GM23338 (cell line): ENCODE measurements around the gene UNC5B. TPM values are rescaled to one million over a fixed set of nuclear protein-coding genes. Genes with fewer than 3 reads are reported as not detected.

Experiments
- ATAC-seq: fragments of 200-7000 bp; cut with Tn5 transposase; 3 replicates; pipeline ENCODE4 v1.9.1; 2020
- DNase-seq: peaks from one replicate; pipeline ENCODE4 v3.0.0-alpha.2; 2015; ENCODE audit warnings: low spot score
- H2AFZ ChIP-seq: fragments of 200-600 bp; sonication (generic); 2 replicates; pipeline ENCODE4 v1.8.0; 2016; ENCODE audit warnings: antibody characterized with exemption, mild to moderate bottlenecking, moderate library complexity
- H3F3A ChIP-seq: fragments of 200-600 bp; sonication (generic); replicated peaks from 2 replicates; pipeline ENCODE4 v1.8.0; 2017; ENCODE audit warnings: antibody characterized with exemption, mixed run types, low read depth
- H3K27ac ChIP-seq: fragments of 200-600 bp; sonication (generic); 2 replicates; pipeline ENCODE4 v1.6.1; 2016; ENCODE audit warnings: low read depth
- H3K27me3 ChIP-seq: fragments of 200-600 bp; sonication (generic); 2 replicates; pipeline ENCODE4 v1.8.0; 2016; ENCODE audit warnings: mild to moderate bottlenecking, mixed run types, moderate library complexity; ENCODE audit not compliant: insufficient read depth
- H3K36me3 ChIP-seq: fragments of 200-600 bp; sonication (generic); 2 replicates; pipeline ENCODE4 v1.8.0; 2016; ENCODE audit warnings: mild to moderate bottlenecking; ENCODE audit not compliant: insufficient read depth
- H3K4me1 ChIP-seq: fragments of 200-600 bp; sonication (generic); 2 replicates; pipeline ENCODE4 v1.8.0; 2016; ENCODE audit warnings: mild to moderate bottlenecking, moderate library complexity; ENCODE audit not compliant: insufficient read depth
- H3K4me2 ChIP-seq: fragments of 200-600 bp; sonication (generic); 2 replicates; pipeline ENCODE4 v1.7.1; 2017; ENCODE audit warnings: mixed run types
- H3K4me3 ChIP-seq: fragments of 200-600 bp; sonication (generic); 2 replicates; pipeline ENCODE4 v1.6.1; 2016; ENCODE audit warnings: mixed run types
- H3K79me2 ChIP-seq: fragments of 200-600 bp; sonication (generic); replicated peaks from 2 replicates; pipeline ENCODE4 v1.8.0; 2017; ENCODE audit warnings: mild to moderate bottlenecking; ENCODE audit not compliant: insufficient read depth
- H3K9me2 ChIP-seq: fragments of 200-600 bp; sonication (generic); 2 replicates; pipeline ENCODE4 v1.8.0; 2017; ENCODE audit not compliant: insufficient read depth
- H4K20me1 ChIP-seq: fragments of 200-600 bp; sonication (generic); replicated peaks from 2 replicates; pipeline ENCODE4 v1.8.0; 2017; ENCODE audit warnings: mild to moderate bottlenecking; ENCODE audit not compliant: insufficient read depth
- H3K27ac Mint-ChIP-seq: 2 replicates; pipeline ENCODE4 v1.8.0; 2020; ENCODE audit warnings: inconsistent platforms, mild to moderate bottlenecking, moderate library complexity, mixed read lengths
- H3K27me3 Mint-ChIP-seq: 3 replicates; pipeline ENCODE4 v1.8.0; 2022; ENCODE audit warnings: low read depth, mild to moderate bottlenecking, moderate library complexity, mixed read lengths, inconsistent platforms; ENCODE audit not compliant: insufficient read depth, poor library complexity
- H3K36me3 Mint-ChIP-seq: 3 replicates; pipeline ENCODE4 v1.8.0; 2021; ENCODE audit warnings: low read depth, mild to moderate bottlenecking, inconsistent platforms, moderate library complexity, mixed read lengths
- H3K4me1 Mint-ChIP-seq: 3 replicates; pipeline ENCODE4 v1.8.0; 2020; ENCODE audit warnings: mild to moderate bottlenecking, inconsistent platforms, mixed read lengths
- H3K4me3 Mint-ChIP-seq: 3 replicates; pipeline ENCODE4 v1.8.0; 2021; ENCODE audit warnings: moderate library complexity, mild to moderate bottlenecking, inconsistent platforms, mixed read lengths
- H3K9me3 Mint-ChIP-seq: 3 replicates; pipeline ENCODE4 v1.8.0; 2020; ENCODE audit warnings: moderate library complexity, mild to moderate bottlenecking, inconsistent platforms, mixed read lengths
- CREB1 ChIP-seq: fragments of 250-450 bp; sonication (Bioruptor Pico); IDR thresholded peaks from 2 replicates; pipeline ENCODE4 v1.5.0; 2020; ENCODE audit warnings: low read depth, mild to moderate bottlenecking, moderate library complexity
- CTCF ChIP-seq, 2 experiments: fragments of 200-600 bp in 1 of 2; sonication (generic) in 1 of 2; conservative IDR thresholded peaks; 2 replicates each; pipeline versions ENCODE4 v1.5.1 to v1.6.1; 2016 to 2017; ENCODE audit warnings: antibody characterized with exemption in 2 of 2, low read depth in 2 of 2, mild to moderate bottlenecking in 2 of 2, moderate library complexity in 1 of 2
- ETS1 ChIP-seq: IDR thresholded peaks from 2 replicates; pipeline ENCODE4 v1.6.1; 2016; ENCODE audit warnings: antibody characterized with exemption
- EZH2 ChIP-seq: fragments of 200-600 bp; sonication (generic); IDR thresholded peaks from one replicate; pipeline ENCODE4 v1.8.0; 2017; ENCODE audit warnings: antibody characterized with exemption, mild to moderate bottlenecking, low read depth; ENCODE audit not compliant: unreplicated experiment
- EZH2phosphoT487 ChIP-seq: fragments of 200-600 bp; sonication (generic); IDR thresholded peaks from one replicate; pipeline ENCODE4 v1.8.1; 2018; ENCODE audit warnings: antibody characterized with exemption; ENCODE audit not compliant: unreplicated experiment
- JUNB ChIP-seq: IDR thresholded peaks from one replicate; pipeline ENCODE4 v1.6.1; 2016; ENCODE audit warnings: antibody characterized with exemption; ENCODE audit not compliant: unreplicated experiment
- NANOG ChIP-seq: IDR thresholded peaks from 2 replicates; pipeline ENCODE4 v1.6.1; 2016; ENCODE audit warnings: antibody characterized with exemption, borderline replicate concordance
- STAT1 ChIP-seq: IDR thresholded peaks from one replicate; pipeline ENCODE4 v1.6.1; 2016; ENCODE audit warnings: antibody characterized with exemption; ENCODE audit not compliant: unreplicated experiment
- ZNF114 ChIP-seq: fragments of 250-450 bp; sonication (Bioruptor Pico); IDR thresholded peaks from 2 replicates; pipeline ENCODE4 v1.5.0; 2020; ENCODE audit warnings: mild to moderate bottlenecking, moderate library complexity
- ZNF331 ChIP-seq: fragments of 250-450 bp; sonication (Bioruptor Pico); IDR thresholded peaks from 2 replicates; pipeline ENCODE4 v1.5.0; 2020; ENCODE audit warnings: low read depth, mild to moderate bottlenecking, moderate library complexity
- ZNF462 ChIP-seq: fragments of 250-450 bp; sonication (Bioruptor Pico); IDR thresholded peaks from 2 replicates; pipeline ENCODE4 v1.5.0; 2020; ENCODE audit warnings: mild to moderate bottlenecking, moderate library complexity
- polyA plus RNA-seq: library from polyadenylated mRNA; unstranded; fragments of >200 nt; fragmentation: Nextera tagmentation; extraction: Ambion mirVana; gene quantifications from 2 replicates; pipeline ENCODE4 v1.2.1, GENCODE V29; 2016
- total RNA-seq: library from RNA; depleted of rRNA; stranded (reverse); fragments of >200 nt; shearing (Covaris generic); gene quantifications from 2 replicates; pipeline ENCODE4 v1.2.3, GENCODE V29; 2014

UNC5B gene
- total and polyA plus RNA-seq, 2 experiments from 2014 or later, result 8.0 to 31.2 TPM

GRCh38 chr10:71253981-71254818, 41.8 kb downstream of the UNC5B start:
- Mint-ChIP-seq H3K36me3 (no peaks in the 10 kb centered on the region; the same call in 2 of the 3 replicates), H3K27me3 (peaks cover 13% of the 10 kb centered on the region), H3K27ac (0 out of 2 replicates have a peak overlapping the region, but pooled peaks have one; percentile 52), H3K9me3 (no peaks in the 10 kb centered on the region), H3K4me1 (peaks cover 56% of the 10 kb centered on the region), H3K4me3 (no peak overlapping the region)
- Histone ChIP-seq H2AFZ (no peak overlapping the region), H3F3A (no peaks in the 10 kb centered on the region), H3K79me2 (peaks cover 19% of the 10 kb centered on the region), H3K36me3 (no peaks in the 10 kb centered on the region), H3K4me2 (peak overlapping the region; percentile 71), H3K4me1 (peaks cover 19% of the 10 kb centered on the region), H3K27ac (0 out of 2 replicates have a peak overlapping the region, but pooled peaks have one; percentile 33), H3K4me3 (no peak overlapping the region), H3K9me2 (no peaks in the 10 kb centered on the region), H4K20me1 (peaks cover 2% of the 10 kb centered on the region), H3K27me3 (no peaks in the 10 kb centered on the region)
- DNase-seq (no peak), ATAC-seq (peak; percentile 74)
- TF ChIP-seq CTCF (conservative IDR thresholded peaks at IDR 0.05; ENCODE audit: low read depth in 2 of 2), result no peak
- no peak for TF ChIP-seq ZNF114 (CRISPR knock-in tag)
- TF ChIP-seq EZH2, result no peak
- no peak for TF ChIP-seq ZNF331 (CRISPR knock-in tag)
- no peak for TF ChIP-seq EZH2phosphoT487
- no peak for TF ChIP-seq ZNF462 (CRISPR knock-in tag)
- TF ChIP-seq NANOG, result no peak
- TF ChIP-seq ETS1, result no peak
- TF ChIP-seq JUNB, result no peak
- no peak for TF ChIP-seq CREB1 (CRISPR knock-in tag)
- no peak for TF ChIP-seq STAT1
